GM12878 (cell line): Measurements from ENCODE around the gene PCDHGB1. TPM values are rescaled to one million over a fixed set of nuclear protein-coding genes. Genes with fewer than 3 reads are reported as not detected.
A peak's percentile ranks its signal among the peaks of the same experiment; 100 is the strongest.

Experiments
- ATAC-seq: fragments of 200-7000 bp; cut with Tn5 transposase; 3 replicates; pipeline ENCODE4 v1.9.1; 2020; ENCODE audit warnings: mild to moderate bottlenecking, moderate library complexity
- BruUV-seq: library from RNA; stranded (reverse); fragments of 400-500 nt; replicated peaks from 2 replicates; lab custom pipeline; 2021; lab: Mats Ljungman, UMichigan
- CTCF ChIA-PET: fragments of 300-600 bp; sonication (Branson Sonifier 250); formaldehyde crosslinking; extraction: SDS; loops from one replicate; lab custom pipeline; 2021; ENCODE audit warnings: inconsistent platforms; lab: Yijun Ruan, JAX
- POLR2A ChIA-PET: fragments of 350-600 bp; formaldehyde crosslinking; extraction: SDS; loops from one replicate; lab custom pipeline; 2021; ENCODE audit warnings: inconsistent platforms; lab: Charles Lee
- RAD21 ChIA-PET: fragments of 300-600 bp; sonication (Branson Sonifier 250); formaldehyde crosslinking; loops from one replicate; lab custom pipeline; 2023; ENCODE audit warnings: antibody characterized with exemption; ENCODE audit not compliant: unreplicated experiment; lab: Charles Lee
- SMC1A ChIA-PET: fragments of 300-600 bp; sonication (Branson Sonifier 250); formaldehyde crosslinking; loops from one replicate; lab custom pipeline; 2023; ENCODE audit not compliant: unreplicated experiment, uncharacterized antibody; lab: Charles Lee
- DNase-seq: peaks from one replicate; pipeline ENCODE4 v3.0.0-alpha.2; 2011; ENCODE audit warnings: low read depth, low spot score
- FAIRE-seq: peaks from 3 replicates; lab custom pipeline; 2011; peaks lifted over from hg19 to GRCh38; lab: Jason Lieb, UNC
- H2AFZ ChIP-seq: 2 replicates; pipeline ENCODE4 v1.6.0; 2011; ENCODE audit warnings: low read depth, low read length, control low read depth; ENCODE audit not compliant: control insufficient read depth
- H3K27ac ChIP-seq: 2 replicates; pipeline ENCODE4 v1.5.1; 2011; ENCODE audit warnings: control low read depth; ENCODE audit not compliant: control insufficient read depth, insufficient read depth
- H3K27me3 ChIP-seq, 2 experiments: replicated peaks in 1 of 2; 2 replicates each; pipeline versions ENCODE4 v1.6.0 to v1.6.1; 2011; ENCODE audit warnings: low read length in 1 of 2; ENCODE audit not compliant: control insufficient read depth in 2 of 2, insufficient read depth in 2 of 2
- H3K36me3 ChIP-seq, 2 experiments: 2 replicates each; pipeline ENCODE4 v1.5.1; 2011; ENCODE audit warnings: low read length in 1 of 2; ENCODE audit not compliant: control insufficient read depth in 2 of 2, insufficient read depth in 2 of 2
- H3K4me1 ChIP-seq: 2 replicates; pipeline ENCODE4 v1.6.1; 2011; ENCODE audit warnings: mild to moderate bottlenecking, low read length, moderate library complexity, mixed read lengths; ENCODE audit not compliant: control insufficient read depth, insufficient read depth
- H3K4me2 ChIP-seq: 2 replicates; pipeline ENCODE4 v1.6.0; 2011; ENCODE audit warnings: control low read depth; ENCODE audit not compliant: control insufficient read depth, insufficient read depth
- H3K4me3 ChIP-seq: fragments of 200-600 bp; sonication (generic); 2 replicates; pipeline ENCODE4 v1.5.1; 2016
- H3K79me2 ChIP-seq: 2 replicates; pipeline ENCODE4 v1.6.0; 2011; ENCODE audit warnings: low read length; ENCODE audit not compliant: control insufficient read depth, insufficient read depth
- H3K9ac ChIP-seq: 2 replicates; pipeline ENCODE4 v1.8.0; 2011; ENCODE audit warnings: low read length, control low read depth, mixed read lengths; ENCODE audit not compliant: control insufficient read depth, insufficient read depth
- H3K9me3 ChIP-seq: replicated peaks from 3 replicates; pipeline ENCODE4 v1.5.1; 2011; ENCODE audit warnings: mild to moderate bottlenecking, low read length; ENCODE audit not compliant: control insufficient read depth, insufficient read depth
- H4K20me1 ChIP-seq: 2 replicates; pipeline ENCODE4 v1.6.0; 2011; ENCODE audit not compliant: control insufficient read depth, insufficient read depth
- ATF7 ChIP-seq: fragments of 450-650 bp; IDR thresholded peaks from 2 replicates; pipeline ENCODE4 v1.6.1; 2016; ENCODE audit warnings: low read depth, mild to moderate bottlenecking
- CREB1 ChIP-seq: IDR thresholded peaks from 2 replicates; pipeline ENCODE4 v1.6.1; 2012; ENCODE audit warnings: low read depth, mild to moderate bottlenecking, inconsistent platforms
- EGR1 ChIP-seq, 2 experiments: IDR thresholded peaks; 1 replicate in 1 of 2; 2 replicates in 1 of 2; pipeline ENCODE4 v1.6.1; 2011 to 2012; ENCODE audit warnings: low read depth in 2 of 2, low read length in 2 of 2, borderline replicate concordance in 1 of 2, mild to moderate bottlenecking in 1 of 2, moderate library complexity in 1 of 2
- ETV6 ChIP-seq, 2 experiments: fragments of 450-650 bp in 1 of 2; IDR thresholded peaks in 1 of 2; conservative IDR thresholded peaks in 1 of 2; 2 replicates each; pipeline ENCODE4 v1.6.1; 2014; ENCODE audit warnings: antibody characterized with exemption in 1 of 2, borderline replicate concordance in 1 of 2, low read depth in 1 of 2, mild to moderate bottlenecking in 1 of 2, moderate library complexity in 1 of 2
- MXI1 ChIP-seq: fragments of 150-350 bp; IDR thresholded peaks from 2 replicates; pipeline ENCODE4 v1.6.1; 2011; ENCODE audit warnings: low read depth, mild to moderate bottlenecking, inconsistent platforms, low read length, improper control_type of control experiment
- NR2C2 ChIP-seq: IDR thresholded peaks from 2 replicates; pipeline ENCODE4 v1.6.1; 2011; ENCODE audit warnings: borderline replicate concordance, low read depth; ENCODE audit not compliant: control insufficient read depth, insufficient read length
- RCOR1 ChIP-seq: conservative IDR thresholded peaks from 2 replicates; pipeline ENCODE4 v1.6.1; 2012; ENCODE audit warnings: low read depth, low read length, improper control_type of control experiment
- RELA ChIP-seq: fragments of 450-650 bp; IDR thresholded peaks from 2 replicates; pipeline ENCODE4 v1.8.0; 2014; ENCODE audit warnings: borderline replicate concordance; ENCODE audit not compliant: partially characterized antibody
- SIN3A ChIP-seq: IDR thresholded peaks from 2 replicates; pipeline ENCODE4 v1.6.1; 2012; ENCODE audit warnings: low read depth, low read length, improper control_type of control experiment
- SMAD5 ChIP-seq: IDR thresholded peaks from 2 replicates; pipeline ENCODE4 v1.6.1; 2016; ENCODE audit warnings: antibody characterized with exemption, low read depth
- TBL1XR1 ChIP-seq: IDR thresholded peaks from 2 replicates; pipeline ENCODE4 v1.6.1; 2012; ENCODE audit warnings: low read depth, low read length, improper control_type of control experiment
- TCF3 ChIP-seq: IDR thresholded peaks from 2 replicates; pipeline ENCODE4 v1.6.1; 2012; ENCODE audit warnings: low read depth, mild to moderate bottlenecking, low read length, borderline replicate concordance; ENCODE audit not compliant: insufficient read depth
- ZNF217 ChIP-seq: fragments of 450-650 bp; IDR thresholded peaks from 2 replicates; pipeline ENCODE4 v1.6.1; 2017; ENCODE audit warnings: antibody characterized with exemption, mild to moderate bottlenecking
- in situ Hi-C: fragments of 300-500 bp; cut with MboI; formaldehyde crosslinking; loops from 9 replicates; pipeline ENCODE4 v1.14.3; 2018; ENCODE audit warnings: mixed read lengths
- intact Hi-C: fragments of 100-400 bp; cut with micrococcal nuclease; formaldehyde crosslinking; loops from one replicate; pipeline ENCODE4 v1.14.2; 2022; ENCODE audit not compliant: unreplicated experiment
- polyA plus RNA-seq, 11 experiments: library from polyadenylated mRNA; depleted of rRNA in 4 of 11; unstranded in 6 of 11; stranded (reverse) in 5 of 11; fragments of >200 nt; fragmentation: Nextera tagmentation in 4 of 11; fragmentation: Illumina TruSeq in 1 of 11; extraction: Ambion mirVana in 4 of 11; extraction: Trizol in 1 of 11; gene quantifications; 1 replicate in 1 of 11; 2 replicates in 10 of 11; pipeline versions ENCODE4 v1.2.1 to v1.2.3, GENCODE V29; 2011 to 2016; ENCODE audit warnings: inconsistent platforms in 2 of 11, missing spikeins in 2 of 11, low read depth in 1 of 11
- total RNA-seq, 4 experiments: library from RNA; depleted of rRNA in 3 of 4; stranded (reverse); fragments of >200 nt in 3 of 4; fragmentation: Illumina TruSeq in 1 of 4; extraction: Trizol in 1 of 4; gene quantifications; 2 replicates each; pipeline versions ENCODE4 v1.2.1 to v1.2.3, GENCODE V29; 2013 to 2021
- TF ChIP-seq, protein P1 (sequence below): fragments of 450-650 bp; IDR thresholded peaks from 2 replicates; pipeline ENCODE4 v1.6.1; 2017; ENCODE audit warnings: mild to moderate bottlenecking, moderate library complexity
- TF ChIP-seq, protein P2 (sequence below): fragments of 450-650 bp; IDR thresholded peaks from 2 replicates; pipeline ENCODE4 v1.6.1; 2018; ENCODE audit warnings: borderline replicate concordance, mild to moderate bottlenecking; ENCODE audit not compliant: partially characterized antibody

Gene PCDHGB1
- total and polyA plus RNA-seq, 10 of the 15 experiments (the other 5 are each of a cell fraction or from before 2014, with no cell fraction given): 0.04 to 0.40 (median 0.08) TPM; not detected in 2

DNA sequence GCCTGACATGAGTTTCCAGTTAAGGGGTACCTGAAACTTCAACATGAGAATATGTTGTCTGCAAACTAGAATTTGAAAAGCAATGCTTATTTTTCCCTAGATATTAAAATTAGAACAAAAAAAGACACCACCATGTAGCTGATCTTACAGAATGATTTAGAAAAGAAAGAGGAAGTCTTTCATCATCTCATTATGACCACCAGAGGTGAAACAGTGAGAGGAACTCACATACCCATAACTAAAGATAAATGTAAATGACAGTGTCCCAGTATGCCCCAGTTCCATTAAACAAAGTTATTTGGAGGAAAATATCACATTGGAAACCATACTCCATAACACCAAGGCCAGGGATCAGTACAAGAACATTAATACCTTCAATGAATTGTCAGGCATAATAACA is 36.2 kb upstream of the PCDHGB1 start:
- FAIRE-seq: no peak
- SMC1A ChIA-PET: interaction anchor here (1.2 kb wide), 1 partner anchor 11 kb away, joined by 3 read pairs; no protein-coding TSS in a partner anchor
- peaks cover 7% of the 10 kb centered on the region for H3K79me2 ChIP-seq
- peaks cover 18% of the 10 kb centered on the region for H3K9me3 ChIP-seq
- no peak for DNase-seq
- H3K4me3 ChIP-seq: no peak overlapping the region
- TF ChIP-seq RCOR1 (no peak), TBL1XR1 (no peak), MXI1 (no peak), ATF7 (no peak), SMAD5 (no peak), EGR1 (IDR thresholded peaks at IDR 0.05; ENCODE audit: borderline replicate concordance in 1 of 2, low read depth in 2 of 2, low read length in 2 of 2) (no peak), NR2C2 (no peak), ZNF217 (no peak), ETV6 (conservative IDR thresholded peaks at IDR 0.05 in 1 of 2, IDR thresholded peaks at IDR 0.05 in 1 of 2; ENCODE audit: borderline replicate concordance in 1 of 2, low read depth in 1 of 2) (no peak), TCF3 (no peak), CREB1 (no peak), SIN3A (no peak), RELA (no peak)
- TF ChIP-seq, protein P1, sequence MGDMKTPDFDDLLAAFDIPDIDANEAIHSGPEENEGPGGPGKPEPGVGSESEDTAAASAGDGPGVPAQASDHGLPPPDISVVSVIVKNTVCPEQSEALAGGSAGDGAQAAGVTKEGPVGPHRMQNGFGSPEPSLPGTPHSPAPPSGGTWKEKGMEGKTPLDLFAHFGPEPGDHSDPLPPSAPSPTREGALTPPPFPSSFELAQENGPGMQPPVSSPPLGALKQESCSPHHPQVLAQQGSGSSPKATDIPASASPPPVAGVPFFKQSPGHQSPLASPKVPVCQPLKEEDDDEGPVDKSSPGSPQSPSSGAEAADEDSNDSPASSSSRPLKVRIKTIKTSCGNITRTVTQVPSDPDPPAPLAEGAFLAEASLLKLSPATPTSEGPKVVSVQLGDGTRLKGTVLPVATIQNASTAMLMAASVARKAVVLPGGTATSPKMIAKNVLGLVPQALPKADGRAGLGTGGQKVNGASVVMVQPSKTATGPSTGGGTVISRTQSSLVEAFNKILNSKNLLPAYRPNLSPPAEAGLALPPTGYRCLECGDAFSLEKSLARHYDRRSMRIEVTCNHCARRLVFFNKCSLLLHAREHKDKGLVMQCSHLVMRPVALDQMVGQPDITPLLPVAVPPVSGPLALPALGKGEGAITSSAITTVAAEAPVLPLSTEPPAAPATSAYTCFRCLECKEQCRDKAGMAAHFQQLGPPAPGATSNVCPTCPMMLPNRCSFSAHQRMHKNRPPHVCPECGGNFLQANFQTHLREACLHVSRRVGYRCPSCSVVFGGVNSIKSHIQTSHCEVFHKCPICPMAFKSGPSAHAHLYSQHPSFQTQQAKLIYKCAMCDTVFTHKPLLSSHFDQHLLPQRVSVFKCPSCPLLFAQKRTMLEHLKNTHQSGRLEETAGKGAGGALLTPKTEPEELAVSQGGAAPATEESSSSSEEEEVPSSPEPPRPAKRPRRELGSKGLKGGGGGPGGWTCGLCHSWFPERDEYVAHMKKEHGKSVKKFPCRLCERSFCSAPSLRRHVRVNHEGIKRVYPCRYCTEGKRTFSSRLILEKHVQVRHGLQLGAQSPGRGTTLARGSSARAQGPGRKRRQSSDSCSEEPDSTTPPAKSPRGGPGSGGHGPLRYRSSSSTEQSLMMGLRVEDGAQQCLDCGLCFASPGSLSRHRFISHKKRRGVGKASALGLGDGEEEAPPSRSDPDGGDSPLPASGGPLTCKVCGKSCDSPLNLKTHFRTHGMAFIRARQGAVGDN: no peak
- TF ChIP-seq, protein P2, sequence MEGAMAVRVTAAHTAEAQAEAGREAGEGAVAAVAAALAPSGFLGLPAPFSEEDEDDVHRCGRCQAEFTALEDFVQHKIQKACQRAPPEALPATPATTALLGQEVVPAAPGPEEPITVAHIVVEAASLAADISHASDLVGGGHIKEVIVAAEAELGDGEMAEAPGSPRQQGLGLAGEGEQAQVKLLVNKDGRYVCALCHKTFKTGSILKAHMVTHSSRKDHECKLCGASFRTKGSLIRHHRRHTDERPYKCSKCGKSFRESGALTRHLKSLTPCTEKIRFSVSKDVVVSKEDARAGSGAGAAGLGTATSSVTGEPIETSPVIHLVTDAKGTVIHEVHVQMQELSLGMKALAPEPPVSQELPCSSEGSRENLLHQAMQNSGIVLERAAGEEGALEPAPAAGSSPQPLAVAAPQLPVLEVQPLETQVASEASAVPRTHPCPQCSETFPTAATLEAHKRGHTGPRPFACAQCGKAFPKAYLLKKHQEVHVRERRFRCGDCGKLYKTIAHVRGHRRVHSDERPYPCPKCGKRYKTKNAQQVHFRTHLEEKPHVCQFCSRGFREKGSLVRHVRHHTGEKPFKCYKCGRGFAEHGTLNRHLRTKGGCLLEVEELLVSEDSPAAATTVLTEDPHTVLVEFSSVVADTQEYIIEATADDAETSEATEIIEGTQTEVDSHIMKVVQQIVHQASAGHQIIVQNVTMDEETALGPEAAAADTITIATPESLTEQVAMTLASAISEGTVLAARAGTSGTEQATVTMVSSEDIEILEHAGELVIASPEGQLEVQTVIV: no peak
- H3K4me2 ChIP-seq: no peak overlapping the region
- 0 out of 3 replicates have a peak, but pooled peaks have one; percentile 21 for ATAC-seq
- CTCF ChIA-PET: no interaction called here
- intact Hi-C loops: no loop called here
- no peaks in the 10 kb centered on the region for H4K20me1 ChIP-seq
- H3K27ac ChIP-seq: no peak overlapping the region
- H3K9ac ChIP-seq: no peak overlapping the region
- POLR2A ChIA-PET: no interaction called here
- no peak overlapping the region for H2AFZ ChIP-seq
- H3K36me3 ChIP-seq: no peaks in the 10 kb centered on the region
- RAD21 ChIA-PET: no interaction called here
- H3K27me3 ChIP-seq: no peaks in the 10 kb centered on the region
- no peaks in the 10 kb centered on the region for H3K4me1 ChIP-seq
- in situ Hi-C loops: no loop called here
- no TSS peak for BruUV-seq
